HepG2 (cell line): ENCODE measurements around the gene TMEM225B. TPM values are rescaled to one million over a fixed set of nuclear protein-coding genes. Genes with fewer than 3 reads are reported as not detected.

Source experiments
- CEBPB ChIP-seq: IDR thresholded peaks from 2 replicates; pipeline ENCODE4 v1.6.1; 2011; ENCODE audit warnings: low read depth, low read length, improper control_type of control experiment, borderline replicate concordance
- FLYWCH1 ChIP-seq: sonication (generic); formaldehyde crosslinking; IDR thresholded peaks from 2 replicates; pipeline ENCODE4 v1.8.1; 2023; ENCODE audit warnings: mild to moderate bottlenecking, missing genetic modification reagents
- FOXC1 ChIP-seq: sonication (generic); formaldehyde crosslinking; IDR thresholded peaks from 2 replicates; pipeline ENCODE4 v1.8.0; 2022; ENCODE audit warnings: mild to moderate bottlenecking, missing genetic modification reagents, borderline replicate concordance
- FOXP1 ChIP-seq, 2 experiments: fragments of 450-650 bp in 1 of 2; IDR thresholded peaks; 2 replicates each; pipeline ENCODE4 v1.6.1; 2017 to 2018; ENCODE audit warnings: antibody characterized with exemption in 1 of 2
- HDAC1 ChIP-seq: sonication (generic); formaldehyde crosslinking; IDR thresholded peaks from 2 replicates; pipeline ENCODE4 v1.5.1; 2020; ENCODE audit warnings: mild to moderate bottlenecking, missing genetic modification reagents
- JDP2 ChIP-seq: sonication (generic); formaldehyde crosslinking; IDR thresholded peaks from 2 replicates; pipeline ENCODE4 v1.8.1; 2022; ENCODE audit warnings: missing genetic modification reagents, borderline replicate concordance
- MED1 ChIP-seq: sonication (generic); formaldehyde crosslinking; IDR thresholded peaks from 2 replicates; pipeline ENCODE4 v1.4.0; 2020; ENCODE audit warnings: missing genetic modification reagents
- SKI ChIP-seq: fragments of 450-650 bp; IDR thresholded peaks from one replicate; pipeline ENCODE4 v1.6.1; 2018; ENCODE audit warnings: mild to moderate bottlenecking; ENCODE audit not compliant: partially characterized antibody
- SP5 ChIP-seq: IDR thresholded peaks from 2 replicates; pipeline ENCODE4 v1.6.1; 2016; ENCODE audit warnings: low read depth, borderline replicate concordance
- U2AF2 ChIP-seq: fragments of 200-400 bp; formaldehyde crosslinking; IDR thresholded peaks from 2 replicates; pipeline ENCODE4 v1.6.1; 2017; ENCODE audit warnings: low read depth, mild to moderate bottlenecking, low read length
- ZNF10 ChIP-seq: sonication (generic); formaldehyde crosslinking; IDR thresholded peaks from 2 replicates; pipeline ENCODE4 v1.4.0; 2020; ENCODE audit warnings: mild to moderate bottlenecking, low read depth, missing genetic modification reagents, borderline replicate concordance
- ZNF160 ChIP-seq: sonication (generic); formaldehyde crosslinking; IDR thresholded peaks from 2 replicates; pipeline ENCODE4 v1.8.0; 2022; ENCODE audit warnings: mild to moderate bottlenecking, inconsistent platforms, missing genetic modification reagents
- ZNF33B ChIP-seq: sonication (generic); formaldehyde crosslinking; IDR thresholded peaks from 2 replicates; pipeline ENCODE4 v1.5.1; 2020; ENCODE audit warnings: mild to moderate bottlenecking, missing genetic modification reagents
- ZNF615 ChIP-seq: sonication (generic); formaldehyde crosslinking; IDR thresholded peaks from 2 replicates; pipeline ENCODE4 v1.5.0; 2020; ENCODE audit warnings: mild to moderate bottlenecking, missing genetic modification reagents, borderline replicate concordance
- ZNF768 ChIP-seq: sonication (generic); formaldehyde crosslinking; IDR thresholded peaks from 2 replicates; pipeline ENCODE4 v1.4.0; 2020; ENCODE audit warnings: missing genetic modification reagents
- ZNF850 ChIP-seq: sonication (generic); formaldehyde crosslinking; conservative IDR thresholded peaks from 2 replicates; pipeline ENCODE4 v1.9.0; 2021; ENCODE audit warnings: mild to moderate bottlenecking, missing genetic modification reagents
- ZSCAN29 ChIP-seq: sonication (generic); formaldehyde crosslinking; conservative IDR thresholded peaks from 2 replicates; pipeline ENCODE4 v1.4.0; 2020; ENCODE audit warnings: mild to moderate bottlenecking, missing genetic modification reagents
- ZSCAN9 ChIP-seq: IDR thresholded peaks from 2 replicates; pipeline ENCODE4 v1.6.1; 2016; ENCODE audit warnings: borderline replicate concordance
- polyA plus RNA-seq, 8 experiments: library from polyadenylated mRNA; depleted of rRNA in 3 of 8; stranded (reverse) in 7 of 8; unstranded in 1 of 8; fragments of >200 nt; fragmentation: Illumina TruSeq in 4 of 8; extraction: Trizol in 4 of 8; gene quantifications; 2 replicates each; pipeline versions ENCODE4 v1.2.1 to v1.2.3, GENCODE V29; 2011 to 2016; ENCODE audit warnings: low read depth in 4 of 8, missing spikeins in 1 of 8, mixed read lengths in 1 of 8; ENCODE audit not compliant: insufficient read depth in 1 of 8
- total RNA-seq, 5 experiments: library from RNA; depleted of rRNA; stranded (reverse); fragments of >200 nt; fragmentation: Illumina TruSeq; extraction: Trizol; gene quantifications; 2 replicates each; pipeline ENCODE4 v1.2.3, GENCODE V29; 2016; ENCODE audit warnings: low read depth in 1 of 5
- TF ChIP-seq, protein P1 (sequence below): sonication (generic); formaldehyde crosslinking; IDR thresholded peaks from 2 replicates; pipeline ENCODE4 v1.5.0; 2020; ENCODE audit warnings: missing genetic modification reagents
- TF ChIP-seq, protein P2 (sequence below): sonication (generic); formaldehyde crosslinking; IDR thresholded peaks from 2 replicates; pipeline ENCODE4 v1.4.0; 2020; ENCODE audit warnings: mild to moderate bottlenecking, missing genetic modification reagents
- TF ChIP-seq, protein P3 (sequence below): sonication (generic); formaldehyde crosslinking; IDR thresholded peaks from 2 replicates; pipeline ENCODE4 v1.4.0; 2020; ENCODE audit warnings: low read depth, missing genetic modification reagents
- TF ChIP-seq, protein P4 (sequence below): sonication (generic); formaldehyde crosslinking; IDR thresholded peaks from 2 replicates; pipeline ENCODE4 v1.5.1; 2020; ENCODE audit warnings: missing genetic modification reagents, mild to moderate bottlenecking, borderline replicate concordance

Gene TMEM225B
- total and polyA plus RNA-seq, 2 of the 13 experiments (the other 11 are each of a cell fraction or from before 2014, with no cell fraction given): 0.78 to 0.95 TPM

DNA sequence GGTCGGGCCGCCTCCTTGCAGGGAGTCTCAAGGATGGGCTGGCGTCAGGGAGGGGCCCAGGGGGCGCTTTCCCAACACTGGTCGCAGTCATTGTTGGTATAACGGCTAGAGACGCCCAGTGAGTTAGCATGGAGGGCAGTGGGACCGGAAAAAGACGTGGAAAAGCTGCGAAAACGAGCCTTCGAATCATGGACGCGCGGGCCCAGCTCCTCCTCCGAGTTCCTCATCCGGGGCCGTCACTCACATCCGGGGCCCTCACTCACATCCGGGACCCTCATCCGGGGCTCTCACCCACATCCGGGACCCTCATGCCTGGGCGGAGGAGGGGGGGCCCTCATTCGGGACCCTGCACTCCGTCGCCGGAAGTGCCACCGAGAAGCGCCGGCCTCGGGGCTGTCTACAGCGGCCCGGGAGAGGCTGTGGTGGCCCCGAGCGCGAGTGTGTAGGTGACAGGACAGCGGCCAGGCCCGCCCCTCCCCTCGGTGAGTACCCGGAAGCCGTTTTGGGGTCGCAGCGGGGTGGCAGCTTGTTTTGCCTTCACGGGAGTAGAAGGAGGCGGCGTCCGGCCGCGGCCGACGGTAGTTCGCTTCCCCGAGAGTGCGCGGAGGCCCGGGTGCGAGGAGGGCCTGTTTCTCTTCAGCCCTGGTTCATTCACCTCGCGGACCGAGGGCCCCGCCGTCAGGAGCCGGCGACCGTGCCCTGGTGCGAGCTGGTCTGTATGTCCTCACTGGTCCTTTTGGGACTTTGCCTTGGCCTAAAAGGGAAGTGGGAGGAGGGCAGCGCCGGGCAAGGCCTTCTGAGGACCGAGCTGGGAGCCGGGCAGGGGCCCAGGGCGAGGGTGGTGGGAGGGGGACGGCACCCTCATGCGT is 39.5 kb upstream of the TMEM225B start, which contains the start of gene ZNF655 (continued):
- peak; percentile 15 for TF ChIP-seq SKI
- TF ChIP-seq, protein P1, sequence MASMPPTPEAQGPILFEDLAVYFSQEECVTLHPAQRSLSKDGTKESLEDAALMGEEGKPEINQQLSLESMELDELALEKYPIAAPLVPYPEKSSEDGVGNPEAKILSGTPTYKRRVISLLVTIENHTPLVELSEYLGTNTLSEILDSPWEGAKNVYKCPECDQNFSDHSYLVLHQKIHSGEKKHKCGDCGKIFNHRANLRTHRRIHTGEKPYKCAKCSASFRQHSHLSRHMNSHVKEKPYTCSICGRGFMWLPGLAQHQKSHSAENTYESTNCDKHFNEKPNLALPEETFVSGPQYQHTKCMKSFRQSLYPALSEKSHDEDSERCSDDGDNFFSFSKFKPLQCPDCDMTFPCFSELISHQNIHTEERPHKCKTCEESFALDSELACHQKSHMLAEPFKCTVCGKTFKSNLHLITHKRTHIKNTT (CRISPR knock-in tag): no peak
- TF ChIP-seq JDP2 (CRISPR knock-in tag): no peak
- TF ChIP-seq ZNF10: 0 out of 2 replicates have a peak, but pooled peaks have one; percentile 5
- TF ChIP-seq, protein P2, sequence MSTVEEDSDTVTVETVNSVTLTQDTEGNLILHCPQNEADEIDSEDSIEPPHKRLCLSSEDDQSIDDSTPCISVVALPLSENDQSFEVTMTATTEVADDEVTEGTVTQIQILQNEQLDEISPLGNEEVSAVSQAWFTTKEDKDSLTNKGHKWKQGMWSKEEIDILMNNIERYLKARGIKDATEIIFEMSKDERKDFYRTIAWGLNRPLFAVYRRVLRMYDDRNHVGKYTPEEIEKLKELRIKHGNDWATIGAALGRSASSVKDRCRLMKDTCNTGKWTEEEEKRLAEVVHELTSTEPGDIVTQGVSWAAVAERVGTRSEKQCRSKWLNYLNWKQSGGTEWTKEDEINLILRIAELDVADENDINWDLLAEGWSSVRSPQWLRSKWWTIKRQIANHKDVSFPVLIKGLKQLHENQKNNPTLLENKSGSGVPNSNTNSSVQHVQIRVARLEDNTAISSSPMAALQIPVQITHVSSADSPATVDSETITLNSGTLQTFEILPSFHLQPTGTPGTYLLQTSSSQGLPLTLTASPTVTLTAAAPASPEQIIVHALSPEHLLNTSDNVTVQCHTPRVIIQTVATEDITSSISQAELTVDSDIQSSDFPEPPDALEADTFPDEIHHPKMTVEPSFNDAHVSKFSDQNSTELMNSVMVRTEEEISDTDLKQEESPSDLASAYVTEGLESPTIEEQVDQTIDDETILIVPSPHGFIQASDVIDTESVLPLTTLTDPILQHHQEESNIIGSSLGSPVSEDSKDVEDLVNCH (CRISPR knock-in tag): peak; percentile 100
- 0 out of 2 replicates have a peak, but pooled peaks have one; percentile 23 for TF ChIP-seq ZSCAN29 (CRISPR knock-in tag)
- TF ChIP-seq, protein P3, sequence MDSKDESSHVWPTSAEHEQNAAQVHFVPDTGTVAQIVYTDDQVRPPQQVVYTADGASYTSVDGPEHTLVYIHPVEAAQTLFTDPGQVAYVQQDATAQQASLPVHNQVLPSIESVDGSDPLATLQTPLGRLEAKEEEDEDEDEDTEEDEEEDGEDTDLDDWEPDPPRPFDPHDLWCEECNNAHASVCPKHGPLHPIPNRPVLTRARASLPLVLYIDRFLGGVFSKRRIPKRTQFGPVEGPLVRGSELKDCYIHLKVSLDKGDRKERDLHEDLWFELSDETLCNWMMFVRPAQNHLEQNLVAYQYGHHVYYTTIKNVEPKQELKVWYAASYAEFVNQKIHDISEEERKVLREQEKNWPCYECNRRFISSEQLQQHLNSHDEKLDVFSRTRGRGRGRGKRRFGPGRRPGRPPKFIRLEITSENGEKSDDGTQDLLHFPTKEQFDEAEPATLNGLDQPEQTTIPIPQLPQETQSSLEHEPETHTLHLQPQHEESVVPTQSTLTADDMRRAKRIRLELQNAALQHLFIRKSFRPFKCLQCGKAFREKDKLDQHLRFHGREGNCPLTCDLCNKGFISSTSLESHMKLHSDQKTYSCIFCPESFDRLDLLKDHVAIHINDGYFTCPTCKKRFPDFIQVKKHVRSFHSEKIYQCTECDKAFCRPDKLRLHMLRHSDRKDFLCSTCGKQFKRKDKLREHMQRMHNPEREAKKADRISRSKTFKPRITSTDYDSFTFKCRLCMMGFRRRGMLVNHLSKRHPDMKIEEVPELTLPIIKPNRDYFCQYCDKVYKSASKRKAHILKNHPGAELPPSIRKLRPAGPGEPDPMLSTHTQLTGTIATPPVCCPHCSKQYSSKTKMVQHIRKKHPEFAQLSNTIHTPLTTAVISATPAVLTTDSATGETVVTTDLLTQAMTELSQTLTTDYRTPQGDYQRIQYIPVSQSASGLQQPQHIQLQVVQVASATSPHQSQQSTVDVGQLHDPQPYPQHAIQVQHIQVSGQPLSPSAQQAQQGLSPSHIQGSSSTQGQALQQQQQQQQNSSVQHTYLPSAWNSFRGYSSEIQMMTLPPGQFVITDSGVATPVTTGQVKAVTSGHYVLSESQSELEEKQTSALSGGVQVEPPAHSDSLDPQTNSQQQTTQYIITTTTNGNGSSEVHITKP (CRISPR knock-in tag): no peak
- TF ChIP-seq U2AF2: no peak
- TF ChIP-seq SP5 (CRISPR knock-in tag): no peak
- TF ChIP-seq, protein P4, sequence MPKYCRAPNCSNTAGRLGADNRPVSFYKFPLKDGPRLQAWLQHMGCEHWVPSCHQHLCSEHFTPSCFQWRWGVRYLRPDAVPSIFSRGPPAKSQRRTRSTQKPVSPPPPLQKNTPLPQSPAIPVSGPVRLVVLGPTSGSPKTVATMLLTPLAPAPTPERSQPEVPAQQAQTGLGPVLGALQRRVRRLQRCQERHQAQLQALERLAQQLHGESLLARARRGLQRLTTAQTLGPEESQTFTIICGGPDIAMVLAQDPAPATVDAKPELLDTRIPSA (CRISPR knock-in tag): peak; percentile 69; the same call in 1 of the 2 replicates
- no peak for TF ChIP-seq FLYWCH1 (CRISPR knock-in tag)
- TF ChIP-seq FOXP1 (IDR thresholded peaks at IDR 0.05): no peak
- TF ChIP-seq FOXP1 (CRISPR knock-in tag; IDR thresholded peaks at IDR 0.05): no peak
- peak; percentile 85 for TF ChIP-seq ZSCAN9
- no peak for TF ChIP-seq ZNF850 (CRISPR knock-in tag)
- TF ChIP-seq HDAC1: peak; percentile 85
- TF ChIP-seq FOXC1 (CRISPR knock-in tag): peak; percentile 69
- TF ChIP-seq ZNF768 (CRISPR knock-in tag): peak; percentile 56
- TF ChIP-seq MED1 (CRISPR knock-in tag): no peak
- peak; percentile 81 for TF ChIP-seq ZNF33B (CRISPR knock-in tag)
- TF ChIP-seq ZNF615 (CRISPR knock-in tag): no peak
- TF ChIP-seq CEBPB: no peak
- peak; percentile 78; the same call in 1 of the 2 replicates for TF ChIP-seq ZNF160 (CRISPR knock-in tag)
